Fibroblast of villous mesenchyme (primary cell): ENCODE data around the gene KBTBD2. TPM values are rescaled to one million over a fixed set of nuclear protein-coding genes. Genes with fewer than 3 reads are reported as not detected.
"Not testable (repeated sequence)": the region's sequence is repeated elsewhere in the genome, so short reads cannot be mapped to it uniquely, and the experiment has no call there.

Experiments
- DNase-seq: peaks from one replicate; pipeline ENCODE4 v3.0.0-alpha.2; 2010; ENCODE audit warnings: low read depth
- H3K4me3 ChIP-seq: 2 replicates; pipeline ENCODE4 v1.5.1; 2011; ENCODE audit warnings: low read depth, mild to moderate bottlenecking, low read length
- total RNA-seq: library from RNA; depleted of rRNA; stranded (reverse); fragments of >200 nt; gene quantifications from 2 replicates; pipeline ENCODE4 v1.2.3, GENCODE V29; 2012
- TF ChIP-seq, protein P1 (sequence below): IDR thresholded peaks from 2 replicates; pipeline ENCODE4 v1.5.1; 2012; ENCODE audit warnings: low read depth, mild to moderate bottlenecking, low read length; ENCODE audit not compliant: insufficient read depth

The KBTBD2 gene
- total RNA-seq, 1 donor, result 54.8 TPM

DNA sequence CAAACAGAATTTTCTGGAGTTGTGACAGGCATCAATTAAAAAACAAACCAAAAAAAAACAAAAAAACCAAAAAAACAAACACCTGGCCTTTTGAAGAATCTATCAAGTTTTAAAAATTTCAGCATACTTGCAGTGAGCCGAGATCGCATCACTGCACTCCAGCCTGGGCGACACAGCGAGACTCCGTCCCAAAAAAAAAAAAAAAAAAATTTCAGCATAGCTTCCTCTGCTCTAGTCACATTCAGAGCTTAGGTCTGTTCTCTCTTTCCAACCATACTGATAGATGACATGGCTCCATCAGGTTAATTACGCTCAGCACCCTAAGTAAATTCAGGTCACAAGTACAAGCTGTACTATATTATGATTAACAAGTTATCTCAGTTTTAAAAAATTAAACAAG lies 3.1 kb downstream of the KBTBD2 start:
- DNase-seq, result no peak
- TF ChIP-seq, protein P1, sequence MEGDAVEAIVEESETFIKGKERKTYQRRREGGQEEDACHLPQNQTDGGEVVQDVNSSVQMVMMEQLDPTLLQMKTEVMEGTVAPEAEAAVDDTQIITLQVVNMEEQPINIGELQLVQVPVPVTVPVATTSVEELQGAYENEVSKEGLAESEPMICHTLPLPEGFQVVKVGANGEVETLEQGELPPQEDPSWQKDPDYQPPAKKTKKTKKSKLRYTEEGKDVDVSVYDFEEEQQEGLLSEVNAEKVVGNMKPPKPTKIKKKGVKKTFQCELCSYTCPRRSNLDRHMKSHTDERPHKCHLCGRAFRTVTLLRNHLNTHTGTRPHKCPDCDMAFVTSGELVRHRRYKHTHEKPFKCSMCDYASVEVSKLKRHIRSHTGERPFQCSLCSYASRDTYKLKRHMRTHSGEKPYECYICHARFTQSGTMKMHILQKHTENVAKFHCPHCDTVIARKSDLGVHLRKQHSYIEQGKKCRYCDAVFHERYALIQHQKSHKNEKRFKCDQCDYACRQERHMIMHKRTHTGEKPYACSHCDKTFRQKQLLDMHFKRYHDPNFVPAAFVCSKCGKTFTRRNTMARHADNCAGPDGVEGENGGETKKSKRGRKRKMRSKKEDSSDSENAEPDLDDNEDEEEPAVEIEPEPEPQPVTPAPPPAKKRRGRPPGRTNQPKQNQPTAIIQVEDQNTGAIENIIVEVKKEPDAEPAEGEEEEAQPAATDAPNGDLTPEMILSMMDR, result no peak
- H3K4me3 ChIP-seq, result no peak overlapping the region

DNA sequence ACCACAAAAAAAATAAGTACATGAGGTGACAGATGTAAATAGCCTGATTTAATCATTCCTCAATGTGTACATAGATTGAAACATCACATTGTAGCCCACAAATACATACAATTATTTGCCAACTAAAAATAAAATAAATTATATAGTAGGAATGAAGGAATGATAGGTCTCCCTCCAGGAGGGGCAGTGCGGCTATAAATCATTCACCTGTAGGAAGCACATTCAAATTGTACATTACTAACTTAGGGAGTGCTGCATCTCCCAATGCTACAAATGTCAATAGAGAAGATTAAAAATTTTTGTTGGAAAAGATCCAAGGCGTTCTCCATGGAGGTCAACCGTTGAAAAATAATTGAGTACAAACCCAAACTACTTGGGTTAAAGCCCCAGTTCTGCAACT lies 4.2 kb downstream of the KBTBD2 start:
- no peak overlapping the region for H3K4me3 ChIP-seq
- DNase-seq, result no peak
- TF ChIP-seq, protein P1, result no peak

DNA sequence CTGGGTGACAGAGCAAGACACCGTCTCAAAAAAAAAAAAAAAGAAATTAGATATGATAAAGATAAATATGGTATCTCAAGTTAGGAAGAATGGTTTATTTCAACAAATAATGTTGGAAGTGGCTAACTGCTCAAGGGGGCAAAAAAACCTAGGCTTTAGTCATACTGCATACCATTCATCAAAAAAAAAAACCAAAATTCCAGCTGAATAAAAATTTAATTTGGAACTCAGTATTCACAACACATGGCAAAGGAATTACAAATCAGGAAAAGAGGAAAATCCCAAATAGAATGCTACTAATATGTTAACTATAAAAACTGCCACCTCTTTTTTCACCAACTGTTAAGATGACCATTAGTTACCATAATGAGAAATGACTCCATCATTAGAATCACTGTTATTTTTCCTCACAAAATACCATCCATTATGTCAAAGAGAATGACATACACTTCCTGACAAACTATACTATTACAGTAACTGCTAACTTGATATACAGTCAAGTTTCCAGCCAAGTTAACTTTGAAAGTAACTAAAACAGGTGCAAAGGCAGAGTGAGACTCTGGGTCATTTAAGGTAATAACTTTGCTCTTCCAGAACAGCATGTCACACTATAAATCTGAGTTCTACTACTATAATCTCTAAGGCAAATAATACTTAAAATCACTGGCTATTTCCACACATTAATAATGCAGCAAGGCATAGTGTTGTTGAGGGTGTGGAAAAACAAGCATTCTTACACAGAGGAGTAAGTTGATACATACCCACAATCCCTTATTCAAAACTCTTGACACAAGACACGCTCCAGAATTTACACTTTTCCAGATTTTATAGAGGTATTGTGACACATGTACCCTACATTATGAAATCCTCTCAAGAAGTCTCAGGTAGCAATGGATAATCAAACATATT lies 10.2 kb downstream of the KBTBD2 start:
- TF ChIP-seq, protein P1, result no peak
- DNase-seq, result peak; percentile 49
- H3K4me3 ChIP-seq, result no peak overlapping the region

DNA sequence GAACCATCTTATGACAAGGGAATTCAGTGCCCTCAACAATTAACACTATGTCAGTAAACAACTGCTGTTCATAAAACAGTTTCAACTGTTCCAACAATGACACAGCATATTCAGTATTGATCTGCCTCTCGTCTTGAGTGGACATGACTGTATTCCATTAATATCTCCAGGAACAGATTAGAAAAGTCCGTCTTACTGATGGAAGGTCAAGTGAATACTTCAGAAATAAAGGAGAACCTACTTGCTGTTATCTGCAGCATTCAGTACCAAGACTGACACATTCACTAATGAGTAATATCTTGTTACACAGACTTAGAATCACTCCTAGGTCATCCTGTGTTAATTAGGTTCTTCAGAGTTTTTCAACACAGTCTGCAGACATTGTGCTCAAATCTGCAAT lies 12.1 kb downstream of the KBTBD2 start:
- peak; percentile 42 for DNase-seq
- no peak overlapping the region for H3K4me3 ChIP-seq
- TF ChIP-seq, protein P1, result no peak

DNA sequence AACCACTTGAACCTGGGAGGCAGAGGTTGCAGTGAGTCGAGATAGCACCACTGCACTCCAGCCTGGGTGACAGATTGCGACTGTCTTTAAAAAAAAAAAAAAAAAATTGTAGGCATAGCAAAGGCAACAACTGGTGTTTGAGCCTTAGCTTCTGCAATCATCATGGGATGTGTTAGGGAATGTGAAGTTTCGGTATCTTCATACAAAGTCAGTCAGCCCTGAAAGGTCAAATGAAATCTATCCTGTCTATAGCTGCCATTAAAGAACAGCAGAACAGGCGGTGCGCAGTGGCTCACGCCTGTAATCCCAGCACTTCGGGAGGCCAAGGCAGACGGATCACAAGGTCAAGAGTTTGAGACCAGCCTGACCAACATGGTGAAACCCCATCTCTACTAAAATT lies 13.5 kb downstream of the KBTBD2 start:
- H3K4me3 ChIP-seq, DNase-seq: not testable (repeated sequence)

DNA sequence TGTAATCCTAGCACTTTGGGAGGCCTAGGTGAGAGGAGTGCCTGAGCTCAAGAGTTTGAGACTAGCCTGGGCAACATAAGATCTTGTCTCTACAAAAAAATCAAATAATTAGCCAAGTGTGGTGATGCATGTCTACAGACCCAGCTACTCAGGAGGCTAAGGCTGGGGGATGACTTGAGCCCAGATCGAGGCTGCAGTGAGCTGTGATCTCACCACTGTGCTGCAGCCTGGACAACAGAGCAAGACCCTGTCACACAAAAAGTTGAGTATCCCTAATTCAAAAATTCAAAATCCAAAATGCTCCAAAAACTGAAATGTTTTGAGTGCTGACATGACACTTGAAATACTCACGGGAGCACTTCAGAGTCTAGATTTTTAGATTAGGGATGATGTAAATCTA lies 19.1 kb downstream of the KBTBD2 start:
- no peak for DNase-seq
- H3K4me3 ChIP-seq, result no peak overlapping the region
- TF ChIP-seq, protein P1, result no peak

DNA sequence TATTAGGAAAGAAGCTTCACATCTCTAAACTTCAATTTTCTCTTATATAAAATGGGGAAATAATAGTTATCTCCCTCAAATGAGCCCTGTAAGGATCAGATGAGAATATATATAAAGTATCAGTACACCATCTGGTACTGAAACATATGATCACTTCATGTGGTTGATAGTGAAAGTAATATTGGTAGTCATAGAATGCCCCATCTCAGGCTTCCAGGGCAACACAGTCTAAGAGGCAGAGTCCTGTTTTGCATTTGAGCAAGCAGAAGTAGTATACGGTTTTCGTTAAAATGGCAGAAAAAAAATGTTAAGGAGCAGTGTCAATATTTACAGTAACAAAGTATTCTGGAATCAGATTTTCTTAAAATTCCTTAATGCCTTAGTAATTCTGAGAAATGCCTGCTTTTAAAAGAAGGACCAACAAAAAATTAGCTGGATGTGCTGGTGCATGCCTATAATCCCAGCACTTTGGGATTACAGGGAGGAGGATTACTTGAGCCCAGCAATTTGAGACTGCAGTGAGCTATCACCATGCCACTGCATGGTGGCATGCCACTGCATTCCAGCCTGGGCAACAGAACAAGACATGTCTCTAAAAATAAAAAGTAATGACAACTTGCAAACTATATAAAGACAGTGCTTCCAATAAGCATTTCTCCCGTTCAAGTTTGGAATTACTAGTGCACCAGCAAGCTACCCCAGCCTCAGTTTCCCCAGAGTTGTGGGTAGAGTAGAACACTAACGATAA lies 19.8 kb downstream of the KBTBD2 start:
- DNase-seq, result no peak
- TF ChIP-seq, protein P1, result no peak
- H3K4me3 ChIP-seq, result no peak overlapping the region
